GM21447 (cell line): ENCODE measurements around the gene ALDH3B1.

Source experiments
- ATAC-seq: cut with Tn5 transposase; IDR thresholded peaks from one replicate; pipeline ENCODE4 v1.9.1; 2021; ENCODE audit not compliant: unreplicated experiment

The ALDH3B1 gene

DNA sequence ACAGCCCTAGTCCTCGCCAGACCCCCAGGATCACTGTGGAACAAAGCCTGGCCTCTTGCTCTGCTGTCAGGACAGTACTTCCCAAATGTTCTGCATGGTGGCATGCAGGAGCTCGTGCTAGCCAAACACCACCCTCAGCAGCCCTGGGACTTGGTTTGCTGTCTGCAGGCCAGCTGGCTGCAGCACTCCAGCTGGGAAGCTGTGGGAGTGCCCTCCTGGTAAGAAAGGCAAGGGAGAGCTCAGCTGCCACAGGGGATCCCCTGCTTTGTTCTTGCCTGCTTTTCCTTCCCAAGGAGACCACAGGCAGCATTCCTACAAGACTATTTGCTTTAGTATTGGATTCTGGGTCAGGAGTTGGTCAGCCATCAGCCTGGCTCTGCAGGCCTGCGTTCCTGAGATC, 56.6 kb downstream of the ALDH3B1 start:
- no peak for ATAC-seq

DNA sequence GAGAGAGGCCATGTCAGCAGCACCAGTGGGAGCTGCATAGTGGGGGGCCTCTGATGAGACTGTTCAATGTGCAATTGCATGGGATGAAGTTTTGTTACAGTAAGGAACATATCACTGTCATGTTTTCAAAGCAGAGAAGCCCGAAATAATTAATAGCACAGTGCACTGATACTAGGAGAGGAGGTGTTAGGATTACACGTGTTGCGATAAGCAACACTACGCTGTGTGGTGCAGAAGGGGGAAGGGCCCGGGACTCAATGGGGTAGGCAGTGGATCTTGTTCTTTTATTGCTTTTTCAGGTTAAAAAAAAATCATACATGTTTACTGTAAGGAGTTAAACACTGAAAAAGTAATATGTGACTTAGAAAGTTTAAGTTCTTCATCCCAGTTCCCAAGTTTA, 57.9 kb downstream of the ALDH3B1 start:
- ATAC-seq: no peak

- ATAC-seq: no peak
Observed at GRCh38 chr11:68071281-68072048, 61.3 kb downstream of the ALDH3B1 start.

- no peak for ATAC-seq
Observed at GRCh38 chr11:68074584-68075352, 64.6 kb downstream of the ALDH3B1 start.

DNA sequence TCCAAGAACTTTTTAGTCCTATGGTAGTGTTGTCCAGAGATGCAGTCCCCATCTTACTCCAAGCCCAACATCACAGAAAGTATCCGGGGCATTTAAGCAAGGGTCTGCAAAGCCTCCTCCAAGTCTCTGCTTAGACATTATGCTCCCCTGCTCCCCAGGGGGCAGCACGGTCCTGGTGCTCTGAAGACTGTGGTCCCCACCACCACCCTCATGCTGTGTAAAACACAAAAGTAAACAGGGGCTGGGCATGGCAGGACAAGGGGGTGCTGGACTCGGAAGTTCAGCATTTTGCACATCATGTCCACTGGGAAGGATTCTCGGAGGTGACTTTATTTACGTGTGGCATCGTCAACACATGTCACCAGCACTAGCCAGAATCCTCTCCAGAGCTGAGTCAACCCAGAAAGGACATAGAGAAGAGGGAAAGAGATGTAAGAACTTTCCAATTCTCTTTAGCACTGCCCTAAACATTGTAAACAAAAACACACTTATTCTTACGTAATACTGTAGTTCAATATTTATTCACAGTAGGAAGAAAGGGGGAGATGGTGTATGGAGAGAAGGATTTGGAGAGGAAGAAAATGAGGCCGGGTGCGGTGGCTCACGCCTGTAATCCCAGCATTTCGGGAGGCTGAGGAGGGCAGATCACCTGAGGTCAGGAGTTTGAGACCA, 66.4 kb downstream of the ALDH3B1 start:
- ATAC-seq: no peak

DNA sequence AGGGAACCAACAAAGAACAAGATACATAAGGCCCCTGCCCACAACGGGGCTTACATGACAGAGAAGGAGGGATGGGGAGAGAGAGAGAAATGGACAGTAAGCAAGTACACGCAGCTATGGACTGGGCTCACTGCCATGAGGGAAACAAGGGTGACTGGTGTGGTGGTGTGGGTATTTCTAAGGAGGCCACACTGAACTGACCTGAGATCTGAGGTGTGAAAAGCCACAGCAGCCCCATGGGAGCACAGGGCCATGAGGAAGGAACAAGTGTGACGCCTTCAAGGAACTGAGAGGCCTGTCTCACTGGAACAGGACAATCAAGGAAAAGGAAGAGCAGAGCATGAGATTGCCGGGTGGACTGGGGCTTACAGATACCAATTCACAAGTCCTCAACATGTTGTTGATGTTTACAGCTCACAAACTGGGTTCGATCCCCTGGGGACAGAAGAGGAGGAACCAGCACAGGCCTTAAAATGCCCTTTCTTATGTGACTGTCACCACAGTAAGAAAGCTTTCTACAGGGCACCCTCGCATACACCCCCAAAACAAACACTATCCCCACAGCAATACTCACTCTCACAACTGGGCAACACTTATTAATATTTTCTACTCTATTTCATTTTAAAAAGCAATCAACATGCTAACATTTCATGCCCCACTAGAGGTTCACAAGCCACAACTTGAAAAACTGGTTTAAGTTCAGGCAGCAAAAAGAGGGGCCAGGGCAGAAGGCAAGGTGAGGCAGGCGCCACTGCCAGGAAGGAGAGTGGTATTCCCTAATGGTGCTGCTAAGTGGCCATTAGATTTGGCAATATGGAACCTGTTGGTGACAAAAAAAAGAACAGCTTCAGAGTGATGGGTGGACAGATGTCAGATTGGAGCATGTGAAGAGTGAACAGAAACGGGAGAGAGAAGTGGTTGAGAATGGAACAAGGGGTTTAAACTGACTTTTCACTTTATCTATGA, 67.8 kb downstream of the ALDH3B1 start:
- ATAC-seq: peak; percentile 69
